GM19438 (cell line): ENCODE results near the gene AKT3.
"Not testable (repeated sequence)": the region's sequence is repeated elsewhere in the genome, so short reads cannot be mapped to it uniquely, and the experiment has no call there.

ENCODE experiments used
- ATAC-seq: cut with Tn5 transposase; IDR thresholded peaks from one replicate; pipeline ENCODE4 v1.9.1; 2021; ENCODE audit warnings: low read depth; ENCODE audit not compliant: unreplicated experiment

AKT3 gene

DNA sequence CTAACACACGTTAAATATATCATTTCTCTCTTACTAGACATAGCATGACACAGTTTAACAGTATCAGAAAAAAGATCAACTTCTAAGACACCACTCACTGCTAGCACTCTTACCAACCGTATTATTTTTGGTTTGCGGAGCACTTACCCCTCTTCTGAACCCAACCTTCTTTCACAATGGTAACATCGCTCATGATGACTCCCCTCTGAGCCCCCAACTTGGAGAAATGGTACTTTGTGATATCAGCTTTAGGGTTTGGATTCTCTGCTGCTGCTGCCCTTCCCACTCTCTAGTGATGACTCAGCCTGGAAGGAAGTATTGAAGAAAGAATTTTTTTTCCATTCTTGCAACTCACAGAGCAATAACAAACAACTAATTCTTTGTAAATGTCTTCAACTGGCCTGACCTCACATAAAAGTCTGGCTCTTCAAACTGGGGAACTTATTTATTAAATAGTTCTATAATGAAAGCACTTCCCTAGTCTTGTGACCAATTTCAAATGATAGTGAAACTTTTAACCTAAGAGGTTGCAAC, 7.0 kb downstream of the AKT3 start:
- ATAC-seq, result no peak

DNA sequence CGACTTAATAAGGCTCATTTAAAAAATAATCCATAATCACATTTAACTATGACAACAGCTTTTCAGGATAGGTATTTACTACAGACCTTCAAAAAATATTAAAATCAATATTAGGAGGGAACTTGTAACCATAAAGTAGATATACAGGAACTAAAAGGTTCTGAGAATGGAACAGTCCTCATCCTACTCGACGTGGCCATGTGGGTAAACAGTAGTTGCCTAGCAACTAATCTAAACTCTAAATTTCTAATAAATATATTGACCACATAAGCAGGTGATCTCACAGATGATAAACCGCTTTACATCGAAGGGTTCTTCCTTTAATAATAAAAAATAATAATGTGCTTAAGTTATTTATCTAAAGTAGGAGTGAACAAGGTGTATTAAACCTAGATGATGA, 7.9 kb downstream of the AKT3 start:
- no peak for ATAC-seq

- ATAC-seq, result no peak
These were observed 8.5 kb downstream of the AKT3 start for GRCh38 chr1:243841507-243841906.

DNA sequence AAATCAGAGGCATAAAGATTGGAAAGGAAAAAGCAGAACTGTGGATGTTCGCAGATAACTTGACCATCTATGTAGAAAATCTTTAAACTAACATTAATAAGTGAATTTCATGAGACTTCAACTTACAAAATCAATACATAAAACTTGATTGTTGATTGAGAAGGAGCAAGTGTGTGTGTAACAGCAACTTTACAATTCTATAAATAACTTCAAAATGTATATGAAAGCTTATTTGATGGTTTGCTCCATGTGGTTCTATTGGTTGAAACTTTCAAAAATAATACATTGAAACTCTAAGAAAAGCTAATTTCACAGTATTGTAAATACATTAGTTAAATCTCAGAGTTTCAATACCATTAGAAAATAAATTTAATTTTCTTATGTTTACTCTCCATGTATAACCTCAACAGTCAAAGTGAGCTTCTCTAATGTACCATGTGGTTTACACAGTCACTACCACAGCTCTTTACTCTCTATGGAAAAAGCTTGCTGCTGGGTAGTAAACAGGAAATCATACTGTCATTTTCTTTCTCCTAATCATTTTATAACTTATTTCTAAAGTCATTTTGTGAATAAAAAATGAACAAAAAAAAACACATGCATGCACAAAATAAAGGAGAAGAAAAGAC, 12.0 kb downstream of the AKT3 start:
- no peak for ATAC-seq

GRCh38 chr1:243834130-243834529, 15.9 kb downstream of the AKT3 start:
- no peak for ATAC-seq

GRCh38 chr1:243831463-243831862, 18.6 kb downstream of the AKT3 start:
- ATAC-seq, result no peak

DNA sequence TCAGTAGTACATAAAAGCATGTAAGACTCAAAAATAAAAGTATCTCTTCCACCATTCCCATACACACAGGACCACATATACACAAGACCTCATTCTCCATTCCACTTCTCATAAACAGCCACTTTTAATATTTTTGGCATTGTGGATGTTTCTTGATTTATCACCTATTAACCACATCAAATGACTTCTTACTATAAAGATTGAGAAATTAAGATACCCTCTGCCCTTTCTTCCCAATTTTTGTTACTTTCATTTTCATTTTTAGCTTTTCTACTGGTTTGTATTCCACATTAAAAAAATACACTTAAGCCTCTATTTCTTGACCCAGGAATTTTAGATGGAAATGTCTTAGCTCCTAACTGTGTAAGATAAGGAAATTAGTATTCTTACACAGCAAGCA, 22.8 kb downstream of the AKT3 start:
- no peak for ATAC-seq

- not testable (repeated sequence) for ATAC-seq
These were observed 25.1 kb downstream of the AKT3 start for GRCh38 chr1:243824907-243825306.

DNA sequence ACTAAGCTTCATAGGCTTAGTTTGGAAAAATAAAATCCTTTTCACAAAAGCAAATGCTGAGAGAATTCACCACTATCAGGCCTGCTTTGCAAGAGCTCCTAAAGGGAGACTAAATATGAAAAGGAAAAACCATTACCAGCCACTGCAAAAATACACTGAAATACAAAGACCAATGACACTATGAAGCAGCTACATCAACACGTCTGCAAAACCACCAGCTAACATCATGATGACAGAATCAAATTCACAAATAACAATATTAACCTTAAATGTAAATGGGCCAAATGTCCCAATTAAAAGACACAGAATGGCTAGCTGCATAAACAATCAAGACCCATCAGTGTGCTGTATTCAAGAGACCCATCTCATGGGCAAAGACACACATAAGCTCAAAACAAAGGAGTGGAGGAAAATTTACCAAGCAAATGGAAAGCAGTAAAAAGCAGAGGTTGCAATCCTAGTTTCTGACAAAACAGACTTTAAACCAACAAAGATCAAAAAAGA, 28.8 kb downstream of the AKT3 start:
- ATAC-seq, result no peak

- no peak for ATAC-seq
These were observed 30.6 kb downstream of the AKT3 start for GRCh38 chr1:243819438-243819839.

- no peak for ATAC-seq
These were observed 31.1 kb downstream of the AKT3 start for GRCh38 chr1:243818978-243819377.

- ATAC-seq, result no peak
These were observed 35.3 kb downstream of the AKT3 start for GRCh38 chr1:243814718-243815117.

DNA sequence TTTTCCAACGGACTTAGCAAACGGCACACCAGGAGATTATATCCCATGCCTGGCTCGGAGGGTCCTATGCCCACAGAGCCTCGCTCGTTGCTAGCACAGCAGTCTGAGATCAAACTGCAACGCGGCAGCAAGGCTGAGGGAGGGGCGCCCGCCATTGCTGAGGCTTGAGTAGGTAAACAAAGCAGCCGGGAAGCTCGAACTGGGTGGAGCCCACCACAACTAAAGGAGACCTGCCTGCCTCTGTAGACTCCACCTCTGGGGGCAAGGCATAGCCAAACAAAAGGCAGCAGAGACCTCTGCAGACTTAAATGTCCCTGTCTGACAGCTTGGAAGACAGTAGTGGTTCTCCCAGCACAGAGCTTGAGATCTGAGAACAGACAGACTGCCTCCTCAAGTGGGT, 42.7 kb downstream of the AKT3 start:
- not testable (repeated sequence) for ATAC-seq

- ATAC-seq, result no peak
These were observed 43.7 kb downstream of the AKT3 start for GRCh38 chr1:243806310-243806709.

DNA sequence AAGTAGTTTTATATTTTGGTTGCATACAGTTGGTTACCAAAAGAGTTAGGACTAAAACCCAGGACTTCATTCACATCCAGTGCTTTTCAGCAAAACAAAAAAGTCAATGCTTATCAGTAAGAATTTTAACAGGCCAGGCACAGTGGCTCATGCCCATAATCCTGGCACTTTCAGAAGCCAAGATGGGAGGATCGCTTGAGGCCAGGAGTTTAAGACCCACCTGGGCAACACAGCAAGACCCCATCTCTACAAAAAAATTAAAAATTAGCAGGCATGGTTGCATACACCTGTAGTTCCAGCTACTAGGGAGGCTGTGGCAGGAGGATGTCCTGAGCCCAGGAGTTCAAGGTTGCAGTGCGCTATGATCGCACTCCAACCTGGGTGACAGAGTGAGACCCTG, 47.3 kb downstream of the AKT3 start:
- ATAC-seq, result no peak

GRCh38 chr1:243801378-243801777, 48.7 kb downstream of the AKT3 start:
- no peak for ATAC-seq

- ATAC-seq, result no peak
These were observed 50.1 kb downstream of the AKT3 start for GRCh38 chr1:243799908-243800307.

DNA sequence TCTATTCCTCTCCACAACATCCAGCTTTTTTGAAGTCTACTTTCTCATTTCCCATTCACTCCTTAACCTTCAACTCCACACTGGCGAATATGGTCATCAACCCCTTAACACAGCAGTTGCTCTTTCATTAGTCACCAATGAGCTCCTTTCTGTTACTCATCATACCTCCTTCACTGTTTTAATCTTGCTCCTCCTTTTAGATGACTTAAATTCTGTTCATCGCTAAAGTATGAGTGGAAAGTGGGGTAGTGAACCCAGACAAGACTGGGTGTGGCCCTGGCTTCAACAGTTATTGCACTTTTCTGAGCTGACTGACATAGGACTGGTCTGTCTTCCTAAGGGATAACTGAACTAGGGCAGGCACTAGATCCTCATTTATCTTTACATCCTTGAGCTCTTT, 51.3 kb downstream of the AKT3 start:
- ATAC-seq, result no peak

DNA sequence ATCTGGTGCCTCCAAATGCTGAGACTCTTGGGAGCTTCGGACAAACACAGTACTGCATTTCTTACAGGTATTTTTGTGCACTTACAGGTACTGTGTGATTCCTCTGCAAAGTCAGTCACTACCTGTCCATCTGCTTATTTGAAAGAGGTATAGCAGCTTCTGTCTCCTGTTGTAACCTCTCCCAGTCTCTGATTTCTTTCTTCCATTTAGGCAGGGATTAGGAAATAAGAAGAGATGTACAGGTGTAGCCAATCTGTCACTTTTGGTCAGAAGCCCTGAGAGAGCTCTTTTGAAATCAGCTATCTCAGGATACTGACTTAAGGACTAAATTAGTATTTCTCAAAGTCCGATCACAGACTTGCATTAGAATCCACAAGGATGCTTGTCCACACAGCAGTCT, 54.0 kb downstream of the AKT3 start:
- ATAC-seq, result no peak

DNA sequence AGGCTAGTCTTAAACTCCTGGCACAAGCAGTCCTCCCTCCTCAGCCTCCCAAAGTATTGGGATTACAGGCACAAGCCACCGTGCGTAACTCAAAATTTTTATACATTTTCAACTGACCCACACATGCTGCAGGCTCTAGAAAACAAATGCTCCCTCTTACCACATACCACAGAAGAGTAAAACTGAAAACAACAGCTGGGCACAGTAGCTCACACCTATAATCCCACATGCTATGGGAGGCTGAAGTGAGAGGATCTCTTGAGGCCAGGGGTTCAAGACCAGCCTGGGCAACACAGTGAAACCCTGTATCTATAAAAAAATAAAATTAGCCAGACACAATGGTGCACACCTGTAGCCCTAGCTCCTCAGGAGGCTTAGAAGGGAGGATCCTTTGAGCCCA, 56.7 kb downstream of the AKT3 start:
- no peak for ATAC-seq

GRCh38 chr1:243792891-243793290, 57.2 kb downstream of the AKT3 start:
- no peak for ATAC-seq

DNA sequence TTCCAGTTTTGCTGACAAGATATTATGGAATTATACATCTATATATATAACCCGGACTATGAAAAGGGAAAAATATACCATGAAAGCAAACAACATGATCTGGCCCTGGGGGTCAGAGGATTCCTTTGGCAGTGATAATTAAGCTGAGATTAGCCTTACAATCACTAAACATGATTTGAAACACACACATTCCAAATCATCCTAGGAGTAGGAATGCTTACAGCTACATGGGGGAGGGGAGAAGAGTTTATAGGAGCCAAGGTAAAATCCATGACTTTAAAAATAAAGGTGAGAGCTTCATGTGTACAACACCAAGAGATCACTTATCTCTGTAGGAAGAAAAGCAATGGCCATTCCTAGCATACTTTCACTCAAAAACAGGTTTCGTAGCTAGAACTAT, 57.6 kb downstream of the AKT3 start:
- no peak for ATAC-seq
